K562 (cell line): Measurements from ENCODE around the gene LYPD4. TPM values are rescaled to one million over a fixed set of nuclear protein-coding genes. Genes with fewer than 3 reads are reported as not detected.

Experiments
- BRCA1 ChIP-seq, 2 experiments: fragments of 450-650 bp in 1 of 2; sonication (generic) in 1 of 2; formaldehyde crosslinking in 1 of 2; IDR thresholded peaks; 2 replicates each; pipeline versions ENCODE4 v1.5.0 to v1.6.1; 2017 to 2020; ENCODE audit warnings: mild to moderate bottlenecking in 1 of 2, missing genetic modification reagents in 1 of 2
- CBFA2T2 ChIP-seq: fragments of 450-650 bp; conservative IDR thresholded peaks from 2 replicates; pipeline ENCODE4 v1.6.1; 2017; ENCODE audit warnings: mild to moderate bottlenecking
- CBX8 ChIP-seq: fragments of 200-600 bp; sonication (generic); IDR thresholded peaks from 2 replicates; pipeline ENCODE4 v1.6.1; 2012; ENCODE audit warnings: borderline replicate concordance, mixed run types, low read depth, mild to moderate bottlenecking, moderate library complexity, mixed read lengths, low read length, control low read depth, inconsistent platforms; ENCODE audit not compliant: poor library complexity, severe bottlenecking; ENCODE audit errors: extremely low read depth
- CTBP1 ChIP-seq: fragments of 450-650 bp; IDR thresholded peaks from 2 replicates; pipeline ENCODE4 v1.6.1; 2016; ENCODE audit warnings: borderline replicate concordance
- KAT8 ChIP-seq: fragments of 450-650 bp; IDR thresholded peaks from 2 replicates; pipeline ENCODE4 v1.6.1; 2016; ENCODE audit warnings: low read depth, mild to moderate bottlenecking
- MCM2 ChIP-seq: fragments of 450-650 bp; IDR thresholded peaks from 2 replicates; pipeline ENCODE4 v1.6.1; 2017; ENCODE audit warnings: low read depth, mild to moderate bottlenecking
- NELFE ChIP-seq: IDR thresholded peaks from 2 replicates; pipeline ENCODE4 v1.6.1; 2011; ENCODE audit warnings: mild to moderate bottlenecking; ENCODE audit not compliant: insufficient read depth, insufficient read length
- NFE2L1 ChIP-seq: fragments of 450-650 bp; IDR thresholded peaks from 2 replicates; pipeline ENCODE4 v1.6.1; 2016; ENCODE audit warnings: missing genetic modification characterization, low read depth, mild to moderate bottlenecking, missing compliant biosample characterization, moderate library complexity, borderline replicate concordance
- PHB2 ChIP-seq: fragments of 450-650 bp; IDR thresholded peaks from 2 replicates; pipeline ENCODE4 v1.6.1; 2017; ENCODE audit warnings: low read depth
- PYGO2 ChIP-seq: fragments of 450-650 bp; IDR thresholded peaks from 2 replicates; pipeline ENCODE4 v1.6.1; 2016; ENCODE audit warnings: mild to moderate bottlenecking, missing genetic modification characterization, moderate library complexity, missing compliant biosample characterization
- RFX1 ChIP-seq: fragments of 450-650 bp; IDR thresholded peaks from 2 replicates; pipeline ENCODE4 v1.6.1; 2016; ENCODE audit warnings: mild to moderate bottlenecking, moderate library complexity
- RFX5 ChIP-seq: IDR thresholded peaks from 2 replicates; pipeline ENCODE4 v1.6.1; 2011; ENCODE audit warnings: low read depth, mild to moderate bottlenecking, improper control_type of control experiment, low read length
- SRF ChIP-seq, 2 experiments: fragments of 250-450, 450-650 bp in 1 of 2; sonication (Bioruptor Pico) in 1 of 2; sonication (generic) in 1 of 2; formaldehyde crosslinking; IDR thresholded peaks; 2 replicates each; pipeline versions ENCODE4 v1.5.0 to v1.5.1; 2020 to 2022; ENCODE audit warnings: mild to moderate bottlenecking in 1 of 2, missing genetic modification reagents in 1 of 2
- ZBED1 ChIP-seq: IDR thresholded peaks from 2 replicates; pipeline ENCODE4 v1.6.1; 2014
- ZNF175 ChIP-seq: fragments of 200-800 bp; sonication (Bioruptor generic); IDR thresholded peaks from 2 replicates; pipeline ENCODE4 v1.6.1; 2016; ENCODE audit warnings: low read depth, mild to moderate bottlenecking, missing genetic modification characterization, missing compliant biosample characterization
- polyA plus RNA-seq, 8 experiments: library from polyadenylated mRNA; depleted of rRNA in 4 of 8; stranded (reverse) in 5 of 8; unstranded in 3 of 8; fragments of >200 nt; fragmentation: Nextera tagmentation in 2 of 8; fragmentation: Illumina TruSeq in 1 of 8; extraction: Ambion mirVana in 2 of 8; extraction: Trizol in 1 of 8; gene quantifications; 2 replicates each; pipeline versions ENCODE4 v1.2.1 to v1.2.3, GENCODE V29; 2011 to 2014; ENCODE audit warnings: inconsistent platforms in 1 of 8, missing spikeins in 1 of 8
- total RNA-seq, 7 experiments: library from RNA; depleted of rRNA in 6 of 7; stranded (reverse); fragments of >200 nt in 6 of 7; fragmentation: Illumina TruSeq in 2 of 7; extraction: Trizol in 2 of 7; gene quantifications; 2 replicates each; pipeline versions ENCODE4 v1.2.1 to v1.2.3, GENCODE V29; 2011 to 2021; ENCODE audit warnings: low replicate concordance in 1 of 7
- TF ChIP-seq, protein P1 (sequence below): fragments of 450-650 bp; formaldehyde crosslinking; IDR thresholded peaks from 2 replicates; pipeline ENCODE4 v1.4.0; 2020; ENCODE audit warnings: mild to moderate bottlenecking, moderate library complexity
- TF ChIP-seq, protein P2 (sequence below), 2 experiments: fragments of 250-450 bp in 1 of 2; fragments of 450-650 bp in 1 of 2; sonication (Bioruptor Pico) in 1 of 2; IDR thresholded peaks; 2 replicates each; pipeline versions ENCODE4 v1.6.1 to v1.8.0; 2016 to 2021; ENCODE audit warnings: mild to moderate bottlenecking in 2 of 2, moderate library complexity in 2 of 2, missing compliant biosample characterization in 1 of 2, missing genetic modification characterization in 1 of 2
- TF ChIP-seq, protein P3 (sequence below): fragments of 250-450 bp; sonication (Bioruptor Pico); IDR thresholded peaks from 2 replicates; pipeline ENCODE4 v1.8.0; 2022; ENCODE audit warnings: inconsistent platforms
- TF ChIP-seq, protein P4 (sequence below): fragments of 250-450 bp; sonication (Bioruptor Pico); IDR thresholded peaks from 2 replicates; pipeline ENCODE4 v1.5.0; 2022; ENCODE audit warnings: mild to moderate bottlenecking

LYPD4 gene
- total and polyA plus RNA-seq, 9 of the 15 experiments (the other 6 are each of a cell fraction or from before 2014, with no cell fraction given), result 0.11 TPM; not detected in 8

DNA sequence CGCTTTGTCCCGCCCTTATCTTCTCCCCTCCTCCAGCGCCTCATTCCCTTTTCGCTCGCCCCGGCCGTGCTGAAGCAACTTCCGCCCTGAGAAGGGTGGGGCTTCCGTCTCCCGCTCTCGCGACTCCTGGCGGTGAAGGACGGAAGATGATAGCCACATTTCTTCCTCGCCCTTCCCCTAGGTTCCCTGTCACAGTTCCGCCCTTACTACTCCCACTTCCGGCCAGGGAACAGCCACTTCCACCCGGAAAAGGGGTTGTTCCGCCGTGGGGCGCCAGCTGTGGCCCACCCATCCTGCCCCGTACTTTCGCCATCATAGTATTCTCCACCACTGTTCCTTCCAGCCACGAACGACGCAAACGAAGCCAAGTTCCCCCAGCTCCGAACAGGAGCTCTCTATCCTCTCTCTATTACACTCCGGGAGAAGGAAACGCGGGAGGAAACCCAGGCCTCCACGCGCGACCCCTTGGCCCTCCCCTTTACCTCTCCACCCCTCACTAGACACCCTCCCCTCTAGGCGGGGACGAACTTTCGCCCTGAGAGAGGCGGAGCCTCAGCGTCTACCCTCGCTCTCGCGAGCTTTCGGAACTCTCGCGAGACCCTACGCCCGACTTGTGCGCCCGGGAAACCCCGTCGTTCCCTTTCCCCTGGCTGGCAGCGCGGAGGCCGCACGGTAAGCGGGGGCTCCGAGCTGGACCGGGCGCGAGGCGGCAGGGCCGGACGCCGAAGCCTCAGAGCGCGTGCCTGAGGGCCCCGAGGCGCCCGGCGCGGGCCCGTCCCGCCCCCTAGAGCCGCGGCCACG, 15.3 kb upstream of the LYPD4 start, which contains the start of gene RPS19 (continued):
- TF ChIP-seq, protein P1, sequence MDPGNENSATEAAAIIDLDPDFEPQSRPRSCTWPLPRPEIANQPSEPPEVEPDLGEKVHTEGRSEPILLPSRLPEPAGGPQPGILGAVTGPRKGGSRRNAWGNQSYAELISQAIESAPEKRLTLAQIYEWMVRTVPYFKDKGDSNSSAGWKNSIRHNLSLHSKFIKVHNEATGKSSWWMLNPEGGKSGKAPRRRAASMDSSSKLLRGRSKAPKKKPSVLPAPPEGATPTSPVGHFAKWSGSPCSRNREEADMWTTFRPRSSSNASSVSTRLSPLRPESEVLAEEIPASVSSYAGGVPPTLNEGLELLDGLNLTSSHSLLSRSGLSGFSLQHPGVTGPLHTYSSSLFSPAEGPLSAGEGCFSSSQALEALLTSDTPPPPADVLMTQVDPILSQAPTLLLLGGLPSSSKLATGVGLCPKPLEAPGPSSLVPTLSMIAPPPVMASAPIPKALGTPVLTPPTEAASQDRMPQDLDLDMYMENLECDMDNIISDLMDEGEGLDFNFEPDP (CRISPR knock-in tag), result no peak
- no peak for TF ChIP-seq CBFA2T2
- TF ChIP-seq, protein P2, sequence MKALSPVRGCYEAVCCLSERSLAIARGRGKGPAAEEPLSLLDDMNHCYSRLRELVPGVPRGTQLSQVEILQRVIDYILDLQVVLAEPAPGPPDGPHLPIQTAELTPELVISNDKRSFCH (CRISPR knock-in tag; IDR thresholded peaks at IDR 0.05), result no peak
- TF ChIP-seq, protein P2 (tag; IDR thresholded peaks at IDR 0.05), result 0 out of 2 replicates have a peak, but pooled peaks have one; percentile 35
- TF ChIP-seq ZBED1, result peak; percentile 49; the same call in 1 of the 2 replicates
- no peak for TF ChIP-seq MCM2
- TF ChIP-seq KAT8, result no peak; the same call in 1 of the 2 replicates
- TF ChIP-seq PHB2, result no peak
- peak; percentile 73 for TF ChIP-seq CTBP1
- no peak for TF ChIP-seq RFX1
- no peak for TF ChIP-seq NFE2L1 (tag)
- TF ChIP-seq, protein P3, sequence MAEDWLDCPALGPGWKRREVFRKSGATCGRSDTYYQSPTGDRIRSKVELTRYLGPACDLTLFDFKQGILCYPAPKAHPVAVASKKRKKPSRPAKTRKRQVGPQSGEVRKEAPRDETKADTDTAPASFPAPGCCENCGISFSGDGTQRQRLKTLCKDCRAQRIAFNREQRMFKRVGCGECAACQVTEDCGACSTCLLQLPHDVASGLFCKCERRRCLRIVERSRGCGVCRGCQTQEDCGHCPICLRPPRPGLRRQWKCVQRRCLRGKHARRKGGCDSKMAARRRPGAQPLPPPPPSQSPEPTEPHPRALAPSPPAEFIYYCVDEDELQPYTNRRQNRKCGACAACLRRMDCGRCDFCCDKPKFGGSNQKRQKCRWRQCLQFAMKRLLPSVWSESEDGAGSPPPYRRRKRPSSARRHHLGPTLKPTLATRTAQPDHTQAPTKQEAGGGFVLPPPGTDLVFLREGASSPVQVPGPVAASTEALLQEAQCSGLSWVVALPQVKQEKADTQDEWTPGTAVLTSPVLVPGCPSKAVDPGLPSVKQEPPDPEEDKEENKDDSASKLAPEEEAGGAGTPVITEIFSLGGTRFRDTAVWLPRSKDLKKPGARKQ, result no peak
- TF ChIP-seq BRCA1 (IDR thresholded peaks at IDR 0.05), result no peak
- no peak for TF ChIP-seq BRCA1 (CRISPR knock-in tag; IDR thresholded peaks at IDR 0.05)
- TF ChIP-seq, protein P4, sequence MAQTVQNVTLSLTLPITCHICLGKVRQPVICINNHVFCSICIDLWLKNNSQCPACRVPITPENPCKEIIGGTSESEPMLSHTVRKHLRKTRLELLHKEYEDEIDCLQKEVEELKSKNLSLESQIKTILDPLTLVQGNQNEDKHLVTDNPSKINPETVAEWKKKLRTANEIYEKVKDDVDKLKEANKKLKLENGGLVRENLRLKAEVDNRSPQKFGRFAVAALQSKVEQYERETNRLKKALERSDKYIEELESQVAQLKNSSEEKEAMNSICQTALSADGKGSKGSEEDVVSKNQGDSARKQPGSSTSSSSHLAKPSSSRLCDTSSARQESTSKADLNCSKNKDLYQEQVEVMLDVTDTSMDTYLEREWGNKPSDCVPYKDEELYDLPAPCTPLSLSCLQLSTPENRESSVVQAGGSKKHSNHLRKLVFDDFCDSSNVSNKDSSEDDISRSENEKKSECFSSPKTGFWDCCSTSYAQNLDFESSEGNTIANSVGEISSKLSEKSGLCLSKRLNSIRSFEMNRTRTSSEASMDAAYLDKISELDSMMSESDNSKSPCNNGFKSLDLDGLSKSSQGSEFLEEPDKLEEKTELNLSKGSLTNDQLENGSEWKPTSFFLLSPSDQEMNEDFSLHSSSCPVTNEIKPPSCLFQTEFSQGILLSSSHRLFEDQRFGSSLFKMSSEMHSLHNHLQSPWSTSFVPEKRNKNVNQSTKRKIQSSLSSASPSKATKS (CRISPR knock-in tag), result no peak
- TF ChIP-seq PYGO2 (tag), result no peak
- no peak for TF ChIP-seq NELFE
- TF ChIP-seq CBX8, result no peak
- no peak for TF ChIP-seq RFX5
- TF ChIP-seq ZNF175 (CRISPR knock-in tag), result no peak
- peak in 1 of 2 experiments; percentile 80; a peak in 2 of 4 replicates for TF ChIP-seq SRF (CRISPR knock-in tag; IDR thresholded peaks at IDR 0.05)
